ENCODE results near the gene CDC42.
"Not testable (repeated sequence)": the region's sequence is repeated elsewhere in the genome, so short reads cannot be mapped to it uniquely, and the experiment has no call there.

Gene CDC42

DNA sequence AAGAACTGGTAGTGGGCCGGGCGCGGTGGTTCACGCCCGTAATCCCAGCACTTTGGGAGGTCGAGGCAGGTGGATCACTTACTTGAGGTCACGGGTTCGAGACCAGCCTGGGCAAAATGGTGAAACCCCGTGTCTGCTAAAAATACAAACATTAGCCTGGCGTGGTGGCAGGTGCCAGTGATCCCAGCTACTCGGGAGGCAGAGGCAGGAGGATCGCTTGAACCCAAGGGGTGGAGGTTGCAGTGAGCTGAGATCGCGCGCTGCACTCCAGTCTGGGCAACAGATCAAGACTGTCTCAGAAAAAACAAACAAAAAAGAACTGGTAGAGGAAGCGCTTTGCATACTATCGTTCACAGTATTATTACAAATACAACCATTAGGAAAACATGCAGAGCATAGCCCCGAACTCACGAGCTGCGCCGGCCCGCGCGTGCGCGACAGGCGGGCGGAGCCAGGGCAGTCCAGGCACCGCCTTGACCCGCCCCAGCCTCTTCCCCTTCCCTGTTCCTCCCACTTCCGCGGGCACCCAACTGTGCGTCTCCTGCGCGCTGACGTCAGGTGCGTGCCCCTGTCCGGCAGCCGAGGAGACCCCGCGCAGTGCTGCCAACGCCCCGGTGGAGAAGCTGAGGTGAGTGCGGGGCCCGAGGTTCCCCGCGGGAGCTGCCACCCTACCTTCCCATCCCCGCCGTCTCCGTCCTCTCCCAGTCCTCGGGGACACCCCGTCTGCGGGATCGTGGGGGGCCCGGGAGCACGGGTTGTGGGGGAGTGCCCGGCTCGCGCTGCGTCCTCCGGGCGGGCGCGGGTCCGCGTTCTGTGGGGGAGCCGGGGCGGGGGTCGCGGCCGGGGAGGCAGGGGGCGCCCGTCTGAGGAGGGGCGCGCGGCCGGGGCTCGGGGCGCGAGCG is at the start of gene CDC42:
TSS of gene CDC42 (plus strand) at position 595 of the 902 bp plus-strand sequence. CDS start 25,770 bp downstream, outside the sequence.
- Histone ChIP-seq H3K27me3 (ENCODE audit: insufficient read depth, low read depth, severe bottlenecking) (no peaks in the 10 kb centered on the region), H3K9me3 (ENCODE audit: severe bottlenecking) (no peaks in the 10 kb centered on the region), H3K27ac (peak within 1 kb of the TSS; percentile 99), H3K4me3 (ENCODE audit: low read depth, low read length) (peak within 1 kb of the TSS; percentile 69), H3K36me3 (peaks cover 19% of the 10 kb centered on the region)
- DNase-seq: peak; percentile 97
- no peak for TF ChIP-seq CTCF (IDR thresholded peaks at IDR 0.05; ENCODE audit: low read depth, low read length)

- not testable (repeated sequence) for H3K9me3 ChIP-seq (ENCODE audit: severe bottlenecking); H3K4me3 ChIP-seq (ENCODE audit: low read depth, low read length); H3K36me3 ChIP-seq; H3K27ac ChIP-seq; H3K27me3 ChIP-seq (ENCODE audit: insufficient read depth, low read depth, severe bottlenecking); DNase-seq
Measured at GRCh38 chr1:22002875-22003274, 49.6 kb upstream of the CDC42 start.

- H3K27me3 ChIP-seq (ENCODE audit: insufficient read depth, low read depth, severe bottlenecking); H3K27ac ChIP-seq; DNase-seq; H3K9me3 ChIP-seq (ENCODE audit: severe bottlenecking); H3K36me3 ChIP-seq; H3K4me3 ChIP-seq (ENCODE audit: low read depth, low read length): not testable (repeated sequence)
Measured at GRCh38 chr1:22003959-22004358, 48.5 kb upstream of the CDC42 start.

GRCh38 chr1:22005261-22006149 is 47.0 kb upstream of the CDC42 start:
- not testable (repeated sequence) for H3K36me3 ChIP-seq; H3K27ac ChIP-seq; H3K4me3 ChIP-seq (ENCODE audit: low read depth, low read length); H3K27me3 ChIP-seq (ENCODE audit: insufficient read depth, low read depth, severe bottlenecking); H3K9me3 ChIP-seq (ENCODE audit: severe bottlenecking)
- TF ChIP-seq CTCF (IDR thresholded peaks at IDR 0.05; ENCODE audit: low read depth, low read length): peak; percentile 43; the same call in 1 of the 2 replicates
- peak; percentile 77 for DNase-seq

GRCh38 chr1:22006736-22007135 is 45.8 kb upstream of the CDC42 start:
- not testable (repeated sequence) for DNase-seq; H3K36me3 ChIP-seq; H3K4me3 ChIP-seq (ENCODE audit: low read depth, low read length); H3K9me3 ChIP-seq (ENCODE audit: severe bottlenecking); H3K27ac ChIP-seq; H3K27me3 ChIP-seq (ENCODE audit: insufficient read depth, low read depth, severe bottlenecking)

DNA sequence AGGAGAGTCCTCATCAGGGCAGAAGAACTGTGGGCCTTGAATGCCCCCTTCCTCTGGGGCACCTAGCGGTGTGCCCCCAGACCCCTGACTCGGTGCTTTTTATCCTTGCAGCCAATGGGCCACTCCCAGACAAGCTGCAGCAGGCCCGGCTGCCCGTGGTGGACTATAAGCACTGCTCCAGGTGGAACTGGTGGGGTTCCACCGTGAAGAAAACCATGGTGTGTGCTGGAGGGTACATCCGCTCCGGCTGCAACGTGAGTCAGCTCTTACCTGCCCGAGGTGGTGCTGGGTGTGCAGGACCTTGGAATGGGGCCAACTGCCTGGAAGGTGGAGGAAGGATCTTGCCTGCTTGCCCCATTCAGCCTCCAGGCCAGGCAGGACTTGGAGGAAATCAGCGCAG is 45.2 kb upstream of the CDC42 start:
- not testable (repeated sequence) for H3K36me3 ChIP-seq; H3K4me3 ChIP-seq (ENCODE audit: low read depth, low read length); H3K27me3 ChIP-seq (ENCODE audit: insufficient read depth, low read depth, severe bottlenecking); DNase-seq; H3K9me3 ChIP-seq (ENCODE audit: severe bottlenecking); H3K27ac ChIP-seq

DNA sequence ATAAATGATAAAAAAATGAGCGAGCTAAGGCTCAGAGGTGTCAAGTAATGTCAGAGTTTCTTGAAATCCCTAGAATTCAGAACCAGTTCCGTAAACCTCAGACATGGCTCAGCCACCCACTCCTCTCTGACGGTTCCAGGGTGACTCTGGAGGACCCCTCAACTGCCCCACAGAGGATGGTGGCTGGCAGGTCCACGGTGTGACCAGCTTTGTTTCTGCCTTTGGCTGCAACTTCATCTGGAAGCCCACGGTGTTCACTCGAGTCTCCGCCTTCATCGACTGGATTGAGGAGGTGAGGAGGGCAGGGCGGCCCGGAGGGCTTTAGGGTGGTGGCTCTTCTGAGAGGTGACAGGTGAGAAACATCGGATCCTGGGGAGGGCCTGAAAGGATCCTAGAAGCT is 42.9 kb upstream of the CDC42 start:
- H3K36me3 ChIP-seq; H3K27ac ChIP-seq; DNase-seq; H3K4me3 ChIP-seq (ENCODE audit: low read depth, low read length); H3K9me3 ChIP-seq (ENCODE audit: severe bottlenecking); H3K27me3 ChIP-seq (ENCODE audit: insufficient read depth, low read depth, severe bottlenecking): not testable (repeated sequence)

DNA sequence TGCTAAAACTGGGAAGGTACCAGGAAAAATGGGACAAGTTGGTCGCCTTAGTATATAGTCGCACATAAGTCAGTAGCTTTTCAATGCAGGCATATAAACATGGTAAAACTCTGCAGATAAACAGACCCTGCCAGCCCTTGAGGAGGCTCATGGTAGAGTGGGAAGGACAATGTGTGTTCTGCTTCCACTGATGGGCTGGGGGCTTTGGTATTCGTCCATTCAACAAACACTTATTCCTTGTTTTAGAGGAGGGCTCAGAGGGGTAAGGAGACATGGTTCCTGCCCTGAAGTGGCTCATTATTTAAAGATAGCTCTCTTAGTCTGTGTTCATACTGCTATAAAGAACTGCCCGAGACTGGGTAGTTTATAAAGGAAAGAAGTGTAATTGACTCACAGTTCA is 39.8 kb upstream of the CDC42 start:
- H3K9me3 ChIP-seq (ENCODE audit: severe bottlenecking): not testable (repeated sequence)

DNA sequence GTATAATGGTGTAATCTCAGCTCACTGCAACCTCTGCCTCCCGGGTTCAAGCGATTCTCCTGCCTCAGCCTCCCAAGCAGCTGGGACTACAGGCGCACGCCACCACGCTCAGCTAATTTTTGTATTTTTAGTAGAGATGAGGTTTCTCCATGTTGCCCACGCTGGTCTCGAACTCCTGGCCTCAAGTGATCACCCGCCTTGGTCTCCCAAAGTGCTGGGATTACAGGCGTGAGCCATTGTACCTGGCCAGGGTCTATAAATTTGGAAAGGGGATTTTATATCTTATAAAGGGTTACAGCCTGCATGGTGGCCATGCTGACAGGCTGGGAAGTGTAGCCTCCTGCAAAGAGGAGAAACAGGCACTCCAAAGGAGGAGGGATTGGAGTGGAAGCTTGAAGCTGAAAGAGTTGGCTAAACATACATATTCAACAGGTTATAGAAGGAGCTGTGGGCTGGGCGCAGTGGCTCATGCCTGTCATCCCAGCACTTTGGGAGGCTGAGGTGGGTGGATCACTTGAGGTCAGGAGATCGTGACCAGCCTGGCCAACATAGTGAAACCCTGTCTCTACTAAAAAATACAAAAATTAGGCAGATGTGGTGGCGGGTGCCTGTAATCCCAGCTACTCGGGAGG is 37.8 kb upstream of the CDC42 start:
- not testable (repeated sequence) for DNase-seq

More for the DNA sequence above, 39.8 kb upstream of the CDC42 start:
- not testable (repeated sequence) for H3K4me3 ChIP-seq (ENCODE audit: low read depth, low read length); H3K27ac ChIP-seq; DNase-seq; H3K27me3 ChIP-seq (ENCODE audit: insufficient read depth, low read depth, severe bottlenecking); H3K36me3 ChIP-seq

More for the DNA sequence above, 37.8 kb upstream of the CDC42 start:
- not testable (repeated sequence) for H3K9me3 ChIP-seq (ENCODE audit: severe bottlenecking); H3K36me3 ChIP-seq; H3K4me3 ChIP-seq (ENCODE audit: low read depth, low read length); H3K27me3 ChIP-seq (ENCODE audit: insufficient read depth, low read depth, severe bottlenecking); H3K27ac ChIP-seq
